ENCODE results near the gene NAXE. TPM values are rescaled to one million over a fixed set of nuclear protein-coding genes. Genes with fewer than 3 reads are reported as not detected.

Gene NAXE
- total RNA-seq, 1 donor from 2014 or later: 55.3 TPM

Other genes with a start within 250 kb of the NAXE start
- gene RHBG, start 222.6 kb upstream of the NAXE start, total RNA-seq: not detected in 2 replicates
- gene MEF2D, start 91.0 kb upstream of the NAXE start, total RNA-seq: 59.2 and 62.2 TPM in 2 replicates
- gene IQGAP3, start 19.2 kb upstream of the NAXE start, total RNA-seq: 0.24 and 0.52 TPM in 2 replicates
- 0.19 TPM in 1 of 2 replicates, not detected in the other for gene TTC24, start 12.1 kb upstream of the NAXE start, total RNA-seq
- 23.4 and 29.6 TPM in 2 replicates for gene GPATCH4, start 9.7 kb downstream of the NAXE start, total RNA-seq
- not detected in 2 replicates for gene HAPLN2, start 27.6 kb downstream of the NAXE start, total RNA-seq
- 0.11 TPM in 1 of 2 replicates, not detected in the other for gene BCAN, start 50.3 kb downstream of the NAXE start, total RNA-seq
- 1,770 and 2,264 TPM in 2 replicates for gene NES, start 85.6 kb downstream of the NAXE start, total RNA-seq
- 5.3 and 6.2 TPM in 2 replicates for gene CRABP2, start 113.8 kb downstream of the NAXE start, total RNA-seq
- 8.9 and 13.5 TPM in 2 replicates for gene METTL25B, start 136.7 kb downstream of the NAXE start, total RNA-seq
- gene ISG20L2, start 137.0 kb downstream of the NAXE start, total RNA-seq: 12.8 and 19.7 TPM in 2 replicates
- 60.6 and 65.6 TPM in 2 replicates for gene MRPL24, start 149.3 kb downstream of the NAXE start, total RNA-seq
- 299 and 305 TPM in 2 replicates for gene HDGF, start 159.9 kb downstream of the NAXE start, total RNA-seq
- 50.1 and 52.6 TPM in 2 replicates for gene PRCC, start 175.8 kb downstream of the NAXE start, total RNA-seq
- gene SH2D2A, start 225.1 kb downstream of the NAXE start, total RNA-seq: not detected in 2 replicates

All from myocyte (in vitro differentiated cells).